NCI-H2227 treated with DMSO at 0.1 percent for 48 hours (cell line): ENCODE results near the gene FAXC.

Source experiments
- DNase-seq: peaks from one replicate; lab custom pipeline; 2025; lab: John Stamatoyannopoulos, UW

The FAXC gene

GRCh38 chr6:99349171-99350141 is at the start of gene FAXC:
Gene FAXC, minus strand, starts transcription at chr6:99349674. Its CDS starts 302 bp downstream, at chr6:99349372.
- DNase-seq, result peak; percentile 39

DNA sequence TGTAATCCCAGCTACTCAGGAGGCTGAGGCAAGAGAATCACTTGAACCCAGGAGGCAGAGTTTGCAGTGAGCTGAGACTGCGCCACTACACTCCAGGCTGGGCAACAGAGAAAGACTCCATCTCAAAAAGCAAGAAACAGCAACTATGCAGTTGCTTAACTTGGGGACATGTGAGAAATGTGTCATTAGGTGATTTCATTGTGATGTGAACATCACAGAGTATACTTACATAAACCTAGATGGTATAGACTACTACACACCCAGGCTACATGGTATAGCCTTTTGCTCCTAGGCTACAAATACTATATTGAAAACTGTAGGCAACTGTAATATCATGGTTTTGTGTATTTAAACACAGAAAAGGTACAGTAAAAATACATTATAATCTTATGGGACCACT is 47.8 kb upstream of the FAXC start:
- no peak for DNase-seq

DNA sequence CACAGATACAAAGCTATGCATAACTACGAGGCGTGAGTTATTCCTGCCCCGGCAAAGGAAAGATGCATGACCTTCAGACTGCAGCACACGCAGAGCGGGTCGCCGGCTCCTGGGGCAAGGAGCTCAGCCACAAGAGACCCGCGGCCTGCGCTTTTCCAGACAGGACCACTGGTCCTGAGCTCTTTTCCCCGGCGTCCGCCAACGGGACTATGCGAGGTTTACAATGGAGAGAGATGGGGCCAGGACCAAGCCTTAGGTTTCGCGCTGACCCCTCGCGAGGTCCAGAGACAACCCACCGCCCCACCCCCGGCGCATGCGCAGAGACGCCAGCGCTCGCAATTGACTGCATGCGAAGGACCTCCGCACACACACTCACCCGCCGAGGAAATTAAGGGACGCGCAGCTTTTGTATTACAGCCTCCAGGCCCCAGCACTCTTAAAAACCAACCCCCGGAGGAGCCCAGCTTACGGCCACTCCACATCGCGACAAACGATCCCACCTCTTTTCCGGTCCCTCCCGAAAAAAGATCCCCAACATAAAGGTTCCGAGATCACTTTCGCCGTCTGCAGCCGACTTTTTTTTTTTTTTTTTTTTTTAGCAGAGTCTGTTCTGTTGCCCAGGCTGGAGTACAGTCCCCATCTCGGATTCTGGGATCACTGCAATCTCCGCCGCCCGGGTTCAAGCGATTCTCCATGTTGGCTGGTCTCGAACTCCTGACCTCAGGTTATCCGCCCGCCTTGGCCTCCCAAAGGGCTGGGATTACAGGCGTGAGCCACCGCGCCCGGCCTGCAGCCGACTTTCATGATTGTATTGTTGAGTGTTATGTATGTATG is 44.4 kb upstream of the FAXC start, which contains the start of gene COQ3:
COQ3 (minus strand) TSS at position 498 of the 834 bp plus-strand sequence; CDS start at position 482, 16 bp downstream.
- DNase-seq, result peak; percentile 71

GRCh38 chr6:99393366-99393697 is 43.9 kb upstream of the FAXC start:
- DNase-seq, result no peak

GRCh38 chr6:99390896-99391295 is 41.4 kb upstream of the FAXC start:
- no peak for DNase-seq

GRCh38 chr6:99384507-99384906 is 35.0 kb upstream of the FAXC start:
- DNase-seq, result no peak

GRCh38 chr6:99378636-99379035 is 29.2 kb upstream of the FAXC start:
- no peak for DNase-seq

DNA sequence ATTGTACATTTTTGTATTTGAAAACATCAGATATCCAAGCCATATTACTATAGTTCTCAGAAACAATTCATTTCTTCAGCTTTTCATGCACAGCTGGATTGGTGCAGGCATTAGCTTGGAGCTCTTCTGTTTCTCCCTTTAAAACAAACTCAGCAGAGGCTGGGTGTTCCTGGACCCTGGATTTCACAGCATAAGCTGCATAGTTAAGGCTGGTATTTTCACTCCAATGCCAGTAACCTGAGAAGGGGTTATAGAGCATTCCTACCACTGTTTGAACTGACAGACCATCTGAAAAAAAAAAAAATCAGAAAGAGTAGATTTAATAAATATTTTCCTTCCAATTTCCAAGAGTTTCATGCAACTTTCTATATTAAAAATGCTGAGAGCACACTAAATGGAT is 20.1 kb upstream of the FAXC start:
- DNase-seq, result no peak

GRCh38 chr6:99366852-99367251 is 17.4 kb upstream of the FAXC start:
- no peak for DNase-seq

- no peak for DNase-seq
Observed at GRCh38 chr6:99364026-99364425, 14.6 kb upstream of the FAXC start.

- no peak for DNase-seq
Observed at GRCh38 chr6:99362678-99363268, 13.3 kb upstream of the FAXC start.

DNA sequence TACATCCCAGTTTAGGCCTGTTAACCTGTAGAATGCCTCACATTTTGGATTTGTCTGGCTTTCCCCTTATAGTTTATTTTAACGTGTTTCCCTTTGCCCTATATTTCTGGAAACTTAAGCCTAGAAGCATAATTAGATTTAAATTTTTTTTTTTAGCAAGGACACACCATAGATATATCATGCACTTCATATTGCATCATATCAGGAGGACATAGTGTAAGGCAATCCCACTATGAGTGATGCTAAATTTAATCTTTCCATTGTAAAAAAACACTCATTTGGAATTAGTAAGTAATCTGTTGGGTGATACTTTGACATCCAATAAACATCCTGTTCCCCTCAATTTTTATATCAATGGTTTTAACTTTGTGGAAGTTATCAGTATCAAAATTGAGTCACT is 10.3 kb upstream of the FAXC start:
- no peak for DNase-seq

- DNase-seq, result no peak
Observed at GRCh38 chr6:99356641-99357040, 7.2 kb upstream of the FAXC start.

DNA sequence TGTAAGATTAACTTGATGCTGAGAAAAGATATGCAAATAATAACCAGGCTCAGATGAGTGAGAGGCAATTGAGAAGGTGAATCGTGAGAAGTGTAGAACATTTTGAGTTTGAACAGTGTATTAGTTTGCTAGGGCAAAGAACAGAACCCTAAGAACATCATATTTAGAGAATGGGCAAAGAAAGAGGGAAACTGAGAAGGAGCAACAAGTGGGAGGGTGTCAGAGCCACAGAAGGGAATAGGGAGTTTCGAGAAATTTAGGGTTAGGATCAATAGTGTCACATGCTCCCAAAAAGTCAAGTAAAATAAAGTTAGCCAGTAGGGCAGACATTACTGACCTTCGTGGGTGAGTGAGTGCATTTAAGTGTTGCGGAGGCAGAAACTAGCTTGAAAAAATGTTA is 5.5 kb upstream of the FAXC start:
- no peak for DNase-seq

GRCh38 chr6:99353126-99353525 is 3.7 kb upstream of the FAXC start:
- no peak for DNase-seq

DNA sequence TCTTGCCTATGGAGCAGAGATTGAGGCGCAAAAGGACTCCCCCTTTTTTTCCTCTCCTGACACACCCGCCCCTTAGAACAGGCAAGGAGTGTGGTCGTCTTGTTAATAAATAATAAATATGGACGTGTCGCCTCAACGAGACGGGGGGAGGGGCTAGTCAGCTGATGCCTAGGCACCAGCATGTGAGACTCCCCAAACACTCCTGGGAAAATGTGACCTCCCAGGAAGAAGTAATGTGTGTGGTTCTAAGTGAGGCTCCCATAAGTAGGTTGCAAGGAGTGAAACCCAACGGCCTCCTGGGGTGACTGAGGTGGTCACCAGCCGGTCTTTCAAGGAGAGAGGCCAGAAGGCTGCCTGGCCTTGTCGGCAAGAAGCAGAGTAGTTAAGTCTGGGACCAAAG is 1.1 kb upstream of the FAXC start:
- DNase-seq, result no peak

- no peak for DNase-seq
Observed at GRCh38 chr6:99348288-99349170, 945 bp downstream of the FAXC start.

GRCh38 chr6:99347804-99348203 is 1.7 kb downstream of the FAXC start:
- DNase-seq, result no peak

DNA sequence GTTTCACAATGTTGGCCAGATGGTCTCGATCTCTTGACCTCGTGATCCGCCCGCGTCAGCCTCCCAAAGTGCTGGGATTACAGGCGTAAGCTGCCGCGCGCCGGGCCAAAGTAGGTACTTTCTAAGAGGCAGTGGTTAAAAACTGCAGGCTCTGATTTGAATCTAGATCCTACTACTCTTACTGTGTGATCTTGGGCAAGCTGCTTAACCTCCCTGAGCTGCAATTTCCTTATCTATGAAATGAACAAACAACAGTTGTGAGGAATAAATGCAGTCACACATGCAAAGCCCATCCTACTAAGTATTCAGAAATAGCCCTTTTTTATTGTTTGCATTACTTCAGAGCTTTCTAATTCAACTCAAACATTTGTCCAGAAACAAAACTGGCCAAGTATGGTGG is 2.9 kb downstream of the FAXC start:
- DNase-seq, result no peak

DNA sequence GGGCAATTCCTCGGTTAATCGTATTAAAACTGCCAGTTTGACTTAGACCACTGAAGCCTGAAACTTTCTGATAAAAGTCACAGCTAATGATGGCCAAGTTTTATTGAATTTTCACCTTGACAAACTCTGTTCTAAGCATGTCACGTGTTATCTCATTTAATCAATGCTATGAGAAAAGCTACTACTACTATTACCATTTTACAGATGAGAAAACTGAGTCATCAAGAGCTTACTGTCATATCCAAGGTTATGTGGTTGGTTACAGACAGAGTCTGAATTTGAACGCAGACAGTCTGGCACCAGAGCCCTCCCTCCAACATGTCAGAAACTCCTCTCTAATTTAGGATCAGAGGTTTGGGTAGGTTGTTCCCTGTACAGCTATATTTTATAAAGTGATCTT is 4.3 kb downstream of the FAXC start:
- no peak for DNase-seq

DNA sequence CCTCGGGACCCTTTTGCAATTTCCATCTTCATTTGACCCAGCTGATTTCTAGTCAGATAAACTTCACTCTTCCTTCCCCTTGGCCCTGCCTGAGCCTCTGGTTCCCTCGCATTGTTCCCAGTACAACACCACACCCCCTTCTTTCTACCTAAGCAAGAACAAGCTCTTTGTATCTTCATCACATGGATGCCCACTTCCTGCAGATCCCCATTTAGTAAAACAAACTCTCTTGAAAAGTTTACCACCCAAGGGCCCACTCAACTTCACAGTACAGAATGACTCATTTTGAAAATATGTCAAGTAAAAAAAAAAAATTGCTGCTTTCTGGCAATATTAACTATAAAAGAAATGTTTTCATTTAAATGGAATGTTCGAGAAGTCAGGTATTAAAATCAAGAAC is 5.2 kb downstream of the FAXC start:
- no peak for DNase-seq
